H54 (cell line): ENCODE data around the gene CCBE1.

Source experiments
- DNase-seq: peaks from one replicate; pipeline ENCODE4 v3.0.0; 2011; ENCODE audit warnings: low spot score, mixed read lengths; ENCODE audit not compliant: insufficient read length
- FAIRE-seq: peaks from 3 replicates; lab custom pipeline; 2011; peaks lifted over from hg19 to GRCh38; lab: Jason Lieb, UNC
- POLR2A ChIP-seq: IDR thresholded peaks from 2 replicates; pipeline ENCODE4 v1.6.1; 2011; ENCODE audit warnings: low read depth, mild to moderate bottlenecking, low read length

CCBE1 gene

DNA sequence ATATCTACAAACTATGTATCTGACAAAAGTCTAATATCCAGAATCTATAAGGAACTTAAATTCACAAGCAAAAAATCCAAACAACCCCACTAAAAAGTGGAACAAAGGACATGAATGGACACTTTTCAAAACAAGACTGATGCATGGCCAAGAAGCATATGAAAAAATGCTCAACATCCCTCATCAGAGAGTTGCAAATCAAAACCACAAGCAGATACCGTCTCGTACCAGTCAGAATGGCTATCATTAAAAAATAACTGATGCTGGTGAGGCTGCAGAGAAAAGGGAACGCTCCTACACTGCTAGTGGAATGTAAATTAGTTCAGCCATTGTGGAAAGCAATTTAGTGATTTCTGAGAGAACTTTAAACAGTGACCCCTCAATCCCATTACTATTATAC, 56.5 kb downstream of the CCBE1 start:
- no peak for FAIRE-seq
- no peak for TF ChIP-seq POLR2A
- no peak for DNase-seq

GRCh38 chr18:59639821-59640220, 57.4 kb downstream of the CCBE1 start:
- no peak for DNase-seq

GRCh38 chr18:59639136-59639535, 58.1 kb downstream of the CCBE1 start:
- no peak for TF ChIP-seq POLR2A
- DNase-seq (no peak), FAIRE-seq (no peak)

More at GRCh38 chr18:59639821-59640220, 57.4 kb downstream of the CCBE1 start:
- FAIRE-seq = no peak
- no peak for TF ChIP-seq POLR2A

- FAIRE-seq = peak; percentile 75
Measured at GRCh38 chr18:59633961-59634485, 63.2 kb downstream of the CCBE1 start.

DNA sequence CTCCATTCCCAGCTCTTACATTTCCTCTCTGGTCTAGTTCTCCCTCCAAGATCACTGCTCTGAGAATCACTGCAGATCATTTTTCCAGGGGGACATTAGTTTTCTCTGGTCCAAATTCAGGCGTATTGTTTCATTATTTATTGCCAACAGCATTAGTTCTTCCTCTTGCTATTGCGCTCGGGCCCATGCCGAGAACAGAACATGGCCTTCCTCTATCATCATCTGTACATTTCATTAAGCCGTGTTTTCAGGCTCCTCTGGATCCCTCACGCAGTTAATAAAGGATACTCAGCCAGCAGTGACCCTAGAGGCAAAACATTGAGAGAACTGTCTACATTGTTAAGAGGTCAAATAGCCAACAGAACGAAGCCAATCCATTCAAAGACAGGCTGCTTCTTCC, 63.9 kb downstream of the CCBE1 start:
- DNase-seq (no peak), FAIRE-seq (no peak)
- TF ChIP-seq POLR2A = no peak

More at GRCh38 chr18:59633961-59634485, 63.2 kb downstream of the CCBE1 start:
- no peak for TF ChIP-seq POLR2A
- DNase-seq = peak; percentile 12

DNA sequence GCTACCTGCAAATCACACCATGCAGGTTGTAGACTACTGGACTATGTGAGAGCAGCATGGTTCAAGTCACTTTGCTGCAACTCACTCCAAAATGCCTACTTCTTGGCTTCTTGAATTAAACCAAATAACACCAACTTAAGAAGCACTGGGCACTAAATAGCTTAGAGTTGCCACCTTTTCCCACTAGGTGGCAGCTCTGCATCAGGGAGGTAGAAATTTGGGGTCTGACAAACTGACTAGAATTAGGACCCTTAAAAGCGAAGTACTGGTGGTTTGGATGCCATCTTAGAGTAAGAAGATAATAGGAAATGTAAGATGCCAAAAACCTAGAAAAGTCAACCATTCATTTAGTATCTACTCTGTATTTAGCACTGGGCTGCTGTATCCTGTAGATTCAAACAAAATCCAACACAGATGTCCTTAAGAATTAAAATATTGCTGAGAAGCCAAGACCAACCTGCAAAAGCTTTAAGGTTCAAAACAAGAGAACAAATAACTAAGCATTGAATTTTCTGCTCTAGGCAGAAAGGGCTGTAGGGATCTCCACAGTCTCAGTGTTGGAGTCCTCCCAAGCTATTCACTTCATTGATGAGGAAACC, 65.5 kb downstream of the CCBE1 start:
- no peak for TF ChIP-seq POLR2A
- FAIRE-seq (no peak), DNase-seq (no peak)

DNA sequence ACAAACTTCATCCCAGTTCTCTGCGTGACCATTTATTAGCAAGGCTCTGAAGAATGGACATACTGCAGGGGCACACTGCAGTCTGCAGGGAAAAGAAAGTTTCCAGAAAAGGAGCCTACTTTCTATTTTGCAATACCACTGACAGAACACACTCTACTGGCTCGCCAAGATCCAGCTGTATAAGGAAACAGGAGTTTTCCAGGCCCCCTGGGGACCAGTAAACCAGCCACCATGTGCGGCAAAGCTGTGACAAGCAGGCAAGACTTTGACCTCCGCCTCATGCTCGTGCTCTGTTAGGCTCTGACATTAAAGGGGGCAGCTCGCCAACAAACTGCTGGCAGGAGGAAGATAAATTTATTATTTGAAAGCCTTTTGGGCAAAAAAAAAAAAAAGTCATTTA, 67.3 kb downstream of the CCBE1 start:
- DNase-seq = no peak
- no peak for FAIRE-seq
- TF ChIP-seq POLR2A = no peak

DNA sequence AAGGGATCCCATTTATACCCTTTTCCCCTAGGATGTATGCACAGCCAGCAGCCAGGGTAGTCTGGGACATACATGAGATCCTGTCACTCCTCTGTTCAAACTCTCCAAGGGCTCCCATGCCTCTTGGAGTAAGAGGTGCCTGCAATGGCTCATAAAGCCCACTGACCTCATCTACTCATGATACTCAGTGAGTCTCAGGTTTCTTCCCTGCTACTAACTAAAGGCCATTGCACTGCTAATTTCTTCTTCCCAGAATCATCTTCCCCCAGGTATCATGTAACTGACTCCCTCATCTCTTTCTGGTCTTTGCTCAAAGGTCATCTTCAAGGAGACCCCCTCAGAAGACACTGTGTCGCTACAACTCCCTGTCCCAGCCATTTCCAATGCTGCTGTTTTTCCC, 68.2 kb downstream of the CCBE1 start:
- no peak for TF ChIP-seq POLR2A
- DNase-seq (no peak), FAIRE-seq (no peak)

GRCh38 chr18:59627414-59627813, 69.8 kb downstream of the CCBE1 start:
- no peak for DNase-seq
- no peak for FAIRE-seq
- no peak for TF ChIP-seq POLR2A

DNA sequence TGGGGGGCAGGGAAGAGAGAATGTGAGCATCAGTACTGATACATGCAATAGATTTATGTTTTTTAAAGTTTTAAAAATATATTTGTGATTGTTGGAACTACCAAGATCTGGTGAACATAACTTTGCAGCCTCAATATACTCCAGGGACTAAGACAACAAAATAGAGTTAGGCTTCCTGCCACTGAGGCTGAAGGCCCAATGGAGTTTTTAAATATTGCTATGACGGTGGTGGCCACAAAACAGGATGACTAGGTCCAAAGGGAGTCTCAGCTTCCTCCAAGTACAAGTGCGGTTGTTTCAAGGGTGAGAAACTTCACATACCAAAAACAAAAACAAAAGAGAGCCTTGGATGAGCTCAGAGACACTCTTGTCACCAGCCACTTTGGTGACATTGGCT, 72.9 kb downstream of the CCBE1 start:
- TF ChIP-seq POLR2A = no peak
- DNase-seq (no peak), FAIRE-seq (no peak)

GRCh38 chr18:59623456-59624368, 73.5 kb downstream of the CCBE1 start:
- no peak for DNase-seq
- no peak for FAIRE-seq
- TF ChIP-seq POLR2A = no peak

- TF ChIP-seq POLR2A = no peak
- FAIRE-seq (no peak), DNase-seq (peak; percentile 12)
Measured at GRCh38 chr18:59621027-59621426, 76.2 kb downstream of the CCBE1 start.

- FAIRE-seq (no peak), DNase-seq (no peak)
- no peak for TF ChIP-seq POLR2A
Measured at GRCh38 chr18:59620381-59620780, 76.8 kb downstream of the CCBE1 start.

DNA sequence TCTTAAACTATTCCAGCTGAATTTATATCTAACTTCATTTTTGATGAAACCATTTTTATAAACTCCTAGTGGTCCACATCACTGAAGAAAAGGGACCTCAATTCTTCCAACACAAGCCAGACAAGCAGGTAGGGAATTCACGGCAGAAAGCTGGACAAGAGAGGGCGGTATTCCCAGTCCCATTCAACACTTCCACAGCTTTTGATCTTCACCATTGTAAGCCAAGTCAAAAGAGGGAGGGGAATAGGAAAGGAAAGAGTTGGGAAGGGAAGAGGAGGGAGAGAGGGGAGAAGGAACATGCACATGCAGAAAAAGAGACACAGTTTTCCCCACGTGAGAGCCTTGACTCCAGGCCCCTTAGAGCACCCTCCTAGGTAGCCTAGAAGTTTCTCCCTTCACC, 77.4 kb downstream of the CCBE1 start:
- DNase-seq = no peak
- no peak for TF ChIP-seq POLR2A
- FAIRE-seq = no peak

DNA sequence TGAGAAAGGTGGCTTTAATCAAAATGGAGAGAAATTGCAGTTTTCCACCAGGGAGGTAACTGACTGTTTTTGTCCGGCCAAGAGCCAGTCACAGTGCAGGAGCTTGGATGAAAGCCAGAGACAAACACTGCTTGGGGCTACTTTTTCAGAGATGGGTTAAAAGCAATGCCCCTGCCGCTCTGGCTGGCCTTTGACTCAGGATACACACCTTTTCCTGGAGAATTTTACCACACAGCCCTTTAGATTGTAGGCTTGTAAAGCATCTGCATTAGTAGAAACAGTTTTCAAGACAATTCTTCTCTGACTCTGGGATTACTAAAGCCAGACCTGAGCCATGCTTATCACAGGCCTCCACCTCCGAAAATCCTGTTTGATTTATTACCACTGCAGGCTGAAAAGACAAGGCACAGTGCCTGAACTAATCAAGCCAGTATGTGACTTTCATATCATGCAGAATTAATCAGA, 79.7 kb downstream of the CCBE1 start:
- no peak for FAIRE-seq
- no peak for DNase-seq
- TF ChIP-seq POLR2A = no peak
